ENCODE results near the gene ASB18. TPM values are rescaled to one million over a fixed set of nuclear protein-coding genes. Genes with fewer than 3 reads are reported as not detected.
A peak's percentile ranks its signal among the peaks of the same experiment; 100 is the strongest.

Gene ASB18
- total RNA-seq, 1 donor from 2014 or later, result not detected

- DNase-seq (ENCODE audit: low read depth in 2 of 2), result no peak
These were observed 55.9 kb downstream of the ASB18 start for GRCh38 chr2:236208019-236208926.

GRCh38 chr2:236207472-236207871 lies 56.7 kb downstream of the ASB18 start:
- DNase-seq (ENCODE audit: low read depth in 2 of 2), result no peak

DNA sequence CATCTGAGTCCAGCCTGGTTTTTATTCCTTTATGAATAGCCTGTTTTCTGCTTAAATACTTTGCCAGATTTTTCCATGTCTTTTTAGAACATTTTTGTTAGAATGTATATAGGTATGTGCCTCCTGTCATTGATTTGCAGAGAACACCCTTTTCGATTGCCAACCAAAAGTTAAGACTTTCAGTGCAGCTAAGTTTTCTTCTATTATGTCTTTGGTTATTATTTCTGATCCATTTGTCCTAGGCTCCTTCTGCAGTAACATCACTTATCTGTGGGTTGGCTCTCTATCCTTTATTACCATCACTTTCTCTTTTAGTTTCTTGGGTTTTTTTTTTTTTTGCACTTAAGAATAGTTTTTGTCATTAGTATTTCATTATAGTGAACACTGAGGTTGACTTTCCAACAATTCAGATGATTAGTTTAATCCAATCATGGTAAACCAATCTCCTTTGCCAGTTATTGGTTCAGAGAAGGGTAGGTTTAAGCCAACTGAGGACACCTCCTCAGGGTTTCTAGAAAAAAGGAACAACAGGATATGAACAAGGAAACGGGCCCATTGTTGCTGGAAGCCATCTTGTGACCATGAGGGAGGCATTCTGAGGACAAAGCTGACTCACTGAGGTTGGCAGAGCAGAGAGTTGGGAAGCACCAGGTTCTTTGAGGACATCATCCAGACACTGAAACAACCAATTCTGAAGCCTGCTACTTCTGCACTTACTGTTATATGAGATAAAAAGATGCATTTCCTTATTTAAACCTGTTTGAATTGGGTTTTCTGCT lies 58.1 kb downstream of the ASB18 start:
- DNase-seq (ENCODE audit: low read depth in 2 of 2), result peak in 1 of 2 donors; percentile 68

DNA sequence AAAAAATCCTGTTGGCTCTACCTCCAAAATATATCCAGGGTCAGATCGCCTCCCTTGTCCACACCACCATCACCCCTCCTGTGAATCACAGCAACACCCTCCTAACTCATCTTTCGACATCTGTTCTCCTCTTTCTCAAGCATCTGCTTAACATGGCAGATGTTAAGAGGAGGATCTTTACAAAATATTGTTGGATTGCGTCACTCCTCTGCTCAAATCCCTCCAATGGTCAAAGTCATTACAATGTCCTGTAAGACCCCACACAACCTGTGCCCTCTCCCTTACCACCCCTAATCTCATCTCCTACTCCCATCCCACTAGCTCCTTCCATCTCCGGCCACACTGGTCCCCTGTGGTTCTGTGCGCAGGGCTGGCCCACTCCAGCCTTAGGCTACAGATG lies 59.3 kb downstream of the ASB18 start:
- DNase-seq (ENCODE audit: low read depth in 2 of 2), result no peak

GRCh38 chr2:236200378-236200777 lies 63.8 kb downstream of the ASB18 start:
- no peak for DNase-seq (ENCODE audit: low read depth in 2 of 2)

DNA sequence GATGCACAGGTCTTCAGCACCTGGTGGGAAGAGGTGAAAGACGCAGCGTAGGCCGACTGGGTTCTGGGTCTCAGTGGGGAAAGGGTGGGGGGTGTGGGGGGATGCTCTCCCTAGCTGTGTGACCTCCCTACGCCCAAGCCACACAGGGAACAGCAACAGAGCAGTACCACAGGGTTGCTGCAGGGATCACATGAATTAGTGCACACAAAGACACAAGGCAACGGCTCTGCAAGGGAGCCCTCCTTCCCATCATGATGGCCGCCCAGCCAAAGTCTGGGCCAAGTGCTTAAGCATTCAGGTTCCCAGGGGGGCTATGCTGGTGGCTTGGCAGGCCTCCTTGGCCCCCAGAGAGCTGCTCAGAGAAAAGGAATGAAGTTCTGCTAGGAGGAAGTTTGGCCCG lies 67.8 kb downstream of the ASB18 start:
- no peak for DNase-seq (ENCODE audit: low read depth in 2 of 2)

DNA sequence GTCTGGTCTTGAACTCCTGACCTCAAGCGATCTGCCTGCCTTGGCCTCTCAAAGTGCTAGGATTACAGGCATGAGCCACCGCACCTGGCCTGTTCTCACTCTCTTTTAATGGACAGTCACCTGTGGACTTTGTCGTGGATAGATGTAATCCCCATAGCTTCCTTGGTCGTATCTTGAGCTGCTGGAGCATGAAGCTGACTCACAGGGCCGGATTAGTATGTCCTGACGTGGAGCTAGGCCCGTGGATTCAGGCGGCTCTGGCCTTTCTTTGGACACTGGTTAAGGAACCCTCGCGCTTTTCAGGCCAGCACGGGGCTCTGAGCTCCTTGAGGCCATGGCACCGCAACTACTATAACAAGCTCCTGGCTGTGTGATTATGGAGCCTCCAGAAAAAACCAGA lies 68.5 kb downstream of the ASB18 start:
- no peak for DNase-seq (ENCODE audit: low read depth in 2 of 2)

DNA sequence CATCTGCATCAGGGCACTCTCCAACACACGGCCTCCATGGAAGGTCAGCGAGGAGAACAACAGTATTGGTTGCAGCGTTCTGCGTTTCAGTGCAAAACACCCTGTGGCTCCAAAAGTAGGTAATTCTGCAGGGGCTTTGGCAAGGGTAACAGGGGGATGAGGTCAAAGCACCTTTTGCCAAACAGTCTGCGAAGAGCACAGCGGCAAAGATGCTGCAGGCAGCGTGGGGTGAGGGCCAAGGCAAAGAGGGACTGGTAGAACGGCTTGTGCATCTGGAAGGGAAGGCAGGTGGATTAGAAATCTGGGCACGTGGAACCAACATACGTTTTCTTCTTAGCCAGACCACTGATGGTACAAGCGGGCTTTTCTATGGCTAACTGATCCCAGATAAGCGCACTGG lies 69.4 kb downstream of the ASB18 start:
- no peak for DNase-seq (ENCODE audit: low read depth in 2 of 2)

GRCh38 chr2:236193026-236193425 lies 71.2 kb downstream of the ASB18 start:
- no peak for DNase-seq (ENCODE audit: low read depth in 2 of 2)

DNA sequence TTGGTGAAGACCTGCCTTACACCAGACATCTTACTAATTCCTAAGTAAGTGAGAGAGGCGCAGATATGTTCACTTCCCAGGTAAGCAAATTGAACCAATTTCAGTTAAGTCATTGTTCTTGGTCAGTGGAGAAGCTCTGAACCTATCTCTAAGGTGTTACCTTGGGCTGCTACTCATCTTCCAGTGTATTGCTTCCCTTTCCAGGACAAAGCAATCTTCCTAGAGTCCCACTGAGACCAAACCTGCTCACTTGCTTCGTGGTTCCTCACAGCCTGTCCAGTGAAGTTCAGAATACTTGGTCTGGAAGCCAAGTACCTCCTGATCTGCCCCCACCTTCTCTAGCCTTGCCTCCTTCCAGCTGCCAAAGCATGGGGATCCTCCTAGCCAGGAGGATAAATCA lies 73.5 kb downstream of the ASB18 start:
- no peak for DNase-seq (ENCODE audit: low read depth in 2 of 2)

DNA sequence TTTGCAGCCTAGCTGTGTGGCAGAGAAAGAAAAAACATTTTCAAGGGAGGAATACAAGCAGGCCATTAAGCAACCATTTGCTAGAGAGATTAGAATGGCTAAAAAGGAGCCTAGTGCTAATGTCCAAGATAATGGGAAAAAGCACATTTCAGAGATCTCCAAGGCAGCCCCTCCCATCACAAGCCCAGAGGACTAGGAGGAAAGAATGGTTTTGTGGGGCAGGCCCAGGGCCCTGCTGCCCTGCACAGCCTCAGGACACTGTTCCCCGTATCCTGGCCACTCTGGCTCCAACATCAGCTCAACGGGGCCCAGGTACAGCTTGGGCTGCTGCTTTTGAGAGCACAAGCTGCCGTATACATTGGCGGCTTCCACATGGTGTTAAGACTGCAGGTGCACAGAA lies 79.5 kb downstream of the ASB18 start:
- no peak for DNase-seq (ENCODE audit: low read depth in 2 of 2)

DNA sequence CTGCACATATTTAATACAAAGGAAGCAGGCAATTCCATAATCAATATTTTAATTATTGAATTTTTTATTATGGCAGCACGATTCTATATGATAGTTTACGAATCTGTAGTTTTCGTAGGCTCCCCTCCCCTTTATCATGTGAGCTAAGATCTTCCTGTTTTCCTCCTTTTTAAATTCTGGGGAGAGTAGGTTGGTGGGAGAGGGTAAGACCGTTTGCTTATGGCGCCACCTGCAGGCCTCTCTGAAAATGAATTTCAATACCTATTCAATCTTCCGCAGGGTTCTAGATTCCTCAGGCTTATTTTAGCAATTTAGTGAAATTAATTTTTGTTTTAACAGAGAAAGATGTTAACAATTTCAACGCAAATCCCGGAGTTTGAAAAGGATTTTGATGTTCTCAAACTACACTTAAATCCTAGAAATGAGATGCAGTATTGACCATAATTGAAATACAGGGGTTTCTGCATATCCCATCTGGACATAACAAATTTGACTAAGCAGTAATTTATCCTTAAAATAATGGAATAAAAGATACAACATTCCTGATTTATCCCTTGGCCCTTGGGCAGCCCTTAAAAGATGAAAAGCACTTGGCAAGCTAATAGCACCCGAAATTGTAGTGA lies 83.3 kb downstream of the ASB18 start:
- peak; percentile 50 to 86 for DNase-seq (ENCODE audit: low read depth in 2 of 2)

- peak; percentile 65 to 86 for DNase-seq (ENCODE audit: low read depth in 2 of 2)
These were observed 84.0 kb downstream of the ASB18 start for GRCh38 chr2:236180076-236180816.

DNA sequence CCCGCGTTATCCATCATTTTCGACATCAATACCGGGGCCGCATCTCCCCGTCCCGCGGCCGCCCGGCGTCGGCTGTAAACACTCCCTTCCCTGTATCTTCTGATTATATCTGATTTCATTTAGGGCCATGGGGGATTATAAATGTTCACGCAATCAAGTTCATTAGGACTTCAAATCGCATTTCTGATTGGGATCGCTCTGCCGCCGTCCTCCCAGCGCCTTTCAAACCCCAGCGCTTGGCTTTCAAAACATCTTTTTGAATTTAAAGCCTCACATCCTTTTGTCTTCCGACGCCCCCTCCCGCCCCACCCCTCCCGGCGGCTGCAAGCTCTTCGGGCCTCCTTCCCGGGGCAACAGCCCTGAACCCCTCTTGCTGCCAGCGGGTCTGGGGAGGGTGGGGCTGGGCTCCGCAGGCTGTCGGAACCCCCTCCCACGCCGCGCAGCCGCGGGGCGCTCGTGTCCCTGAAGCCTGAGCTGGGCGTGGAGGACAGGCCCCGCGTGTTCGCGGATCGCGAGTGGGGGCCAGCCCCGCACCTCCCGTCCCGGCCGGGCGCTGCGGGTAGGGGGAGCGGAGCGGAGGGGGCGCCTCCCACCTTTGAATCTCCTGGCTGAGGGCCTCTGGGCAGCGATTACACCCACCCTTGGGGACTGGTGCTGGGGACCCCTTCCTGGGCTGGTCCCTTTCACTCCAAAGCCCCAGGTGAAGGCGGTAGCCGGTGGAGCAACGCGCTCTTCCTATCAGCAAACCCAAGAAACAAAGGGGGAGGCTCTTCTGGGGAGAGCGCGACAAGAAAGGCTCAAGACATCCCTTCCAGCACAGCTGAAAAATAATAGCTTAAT lies 84.8 kb downstream of the ASB18 start:
- DNase-seq (ENCODE audit: low read depth in 2 of 2), result peak in 1 of 2 donors; percentile 48

DNA sequence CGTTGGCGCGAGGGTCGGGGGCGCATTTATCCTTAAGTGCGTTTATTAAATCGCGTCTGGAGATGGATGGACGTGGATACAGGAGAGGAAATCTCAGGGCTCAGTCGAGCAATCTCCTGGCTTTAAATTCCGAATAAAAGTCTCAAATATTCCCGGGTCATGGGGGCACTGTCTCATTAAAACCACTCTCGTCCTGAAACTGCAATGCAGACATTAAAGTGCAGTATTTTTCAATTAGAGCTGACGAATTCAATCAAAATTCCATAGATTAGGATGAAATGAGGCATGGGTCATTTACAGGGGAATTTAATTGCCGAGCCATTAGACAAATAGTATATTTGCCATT lies 85.3 kb downstream of the ASB18 start:
- peak in 1 of 2 donors; percentile 29 for DNase-seq (ENCODE audit: low read depth in 2 of 2)

- peak in 1 of 2 donors; percentile 74 for DNase-seq (ENCODE audit: low read depth in 2 of 2)
These were observed 86.0 kb downstream of the ASB18 start for GRCh38 chr2:236177967-236178889.

DNA sequence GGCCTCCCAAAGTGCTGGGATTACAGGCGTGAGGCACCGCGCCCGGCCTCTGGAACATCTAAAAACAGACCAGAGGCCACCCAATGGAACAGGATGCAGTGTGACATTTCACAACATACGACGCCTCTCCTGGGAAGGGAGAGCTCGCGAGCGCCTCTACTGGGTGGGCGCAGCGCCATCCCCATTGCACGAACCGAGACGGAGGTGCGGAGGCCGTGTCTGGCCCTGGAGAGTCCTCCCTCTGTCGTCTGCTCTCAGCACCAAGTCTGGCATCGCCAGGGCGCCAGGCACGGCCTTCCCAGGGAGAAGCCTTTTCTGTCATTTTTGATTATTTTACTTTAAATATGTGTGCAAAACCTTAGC lies 86.6 kb downstream of the ASB18 start:
- peak in 1 of 2 donors; percentile 61 for DNase-seq (ENCODE audit: low read depth in 2 of 2)

GRCh38 chr2:236176951-236177350 lies 87.3 kb downstream of the ASB18 start:
- DNase-seq (ENCODE audit: low read depth in 2 of 2), result no peak

DNA sequence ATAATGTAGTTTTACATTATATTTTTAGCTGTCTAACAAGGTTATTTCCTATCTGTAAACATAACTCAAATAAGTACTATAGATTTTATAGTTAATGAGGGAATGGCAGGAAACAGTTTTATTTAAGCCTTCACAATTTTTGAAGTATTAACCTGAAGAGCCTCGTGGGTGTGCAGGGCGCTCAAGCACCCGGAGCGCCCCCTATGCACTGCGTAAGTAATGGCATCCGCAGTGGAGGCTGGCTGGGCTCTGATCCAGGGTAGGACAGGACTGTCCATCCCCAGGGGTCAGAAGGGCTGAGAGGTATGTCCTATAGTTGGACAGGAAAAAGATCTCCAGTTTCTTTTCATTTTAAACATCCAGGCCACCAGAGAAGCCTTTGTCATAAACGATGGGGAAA lies 87.8 kb downstream of the ASB18 start:
- peak in 1 of 2 donors; percentile 66 for DNase-seq (ENCODE audit: low read depth in 2 of 2)
